NCI-H526 treated with DMSO at 0.1 percent for 48 hours (cell line): ENCODE measurements around the gene CYP4F8.

Experiments used
- DNase-seq: peaks from one replicate; lab custom pipeline; 2025; lab: John Stamatoyannopoulos, UW

CYP4F8 gene

DNA sequence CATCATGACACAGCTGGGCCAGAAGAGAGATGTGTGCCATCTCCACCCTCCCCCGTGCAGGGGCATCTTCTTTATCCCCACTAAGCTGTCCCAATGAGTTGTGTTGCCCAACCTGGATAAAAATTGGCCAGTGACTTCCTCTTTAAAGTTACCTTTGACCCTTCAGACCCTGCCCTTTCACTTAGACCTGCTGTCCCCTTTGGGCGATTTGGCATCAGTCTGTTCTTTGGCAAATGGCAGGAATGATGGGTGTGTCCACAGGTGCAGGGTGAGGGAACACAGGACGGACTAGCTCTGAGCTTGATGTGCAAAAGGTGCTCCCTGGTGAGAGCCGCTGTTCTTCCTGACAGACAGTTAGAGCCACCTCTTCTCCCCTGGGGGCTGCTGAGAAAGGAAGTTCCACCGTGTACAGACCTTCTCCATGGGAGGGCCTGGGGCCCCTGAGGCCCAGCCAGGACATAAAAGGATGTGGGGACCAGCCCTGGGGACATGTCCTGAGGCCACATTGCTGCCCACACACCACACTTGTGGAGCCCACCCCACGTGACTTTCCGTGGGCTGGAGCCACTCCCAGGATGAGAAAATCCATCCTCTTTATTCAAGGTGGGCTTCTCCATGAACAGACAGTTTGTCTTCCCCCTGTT lies 1.7 kb downstream of the CYP4F8 start:
- DNase-seq, result no peak

- no peak for DNase-seq
Measured at GRCh38 chr19:15618321-15618720, 3.3 kb downstream of the CYP4F8 start.

GRCh38 chr19:15621801-15622200 lies 6.8 kb downstream of the CYP4F8 start:
- DNase-seq, result no peak

DNA sequence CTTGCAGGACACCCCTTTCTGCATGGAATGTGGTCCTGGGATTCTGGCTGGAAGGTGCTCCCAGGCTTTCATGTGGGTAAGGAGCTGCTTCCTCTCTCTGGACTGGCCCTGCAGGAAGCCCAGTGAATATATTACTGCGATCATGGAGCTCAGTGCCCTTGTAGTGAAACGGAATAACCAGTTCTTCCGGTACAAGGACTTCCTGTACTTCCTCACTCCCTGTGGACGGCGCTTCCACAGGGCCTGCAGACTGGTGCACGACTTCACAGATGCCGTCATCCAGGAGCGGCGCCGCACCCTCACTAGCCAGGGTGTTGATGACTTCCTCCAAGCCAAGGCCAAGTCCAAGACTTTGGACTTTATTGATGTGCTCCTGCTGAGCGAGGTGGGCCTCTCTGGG lies 8.0 kb downstream of the CYP4F8 start:
- DNase-seq, result no peak

- DNase-seq, result no peak
Measured at GRCh38 chr19:15623711-15624318, 8.8 kb downstream of the CYP4F8 start.

DNA sequence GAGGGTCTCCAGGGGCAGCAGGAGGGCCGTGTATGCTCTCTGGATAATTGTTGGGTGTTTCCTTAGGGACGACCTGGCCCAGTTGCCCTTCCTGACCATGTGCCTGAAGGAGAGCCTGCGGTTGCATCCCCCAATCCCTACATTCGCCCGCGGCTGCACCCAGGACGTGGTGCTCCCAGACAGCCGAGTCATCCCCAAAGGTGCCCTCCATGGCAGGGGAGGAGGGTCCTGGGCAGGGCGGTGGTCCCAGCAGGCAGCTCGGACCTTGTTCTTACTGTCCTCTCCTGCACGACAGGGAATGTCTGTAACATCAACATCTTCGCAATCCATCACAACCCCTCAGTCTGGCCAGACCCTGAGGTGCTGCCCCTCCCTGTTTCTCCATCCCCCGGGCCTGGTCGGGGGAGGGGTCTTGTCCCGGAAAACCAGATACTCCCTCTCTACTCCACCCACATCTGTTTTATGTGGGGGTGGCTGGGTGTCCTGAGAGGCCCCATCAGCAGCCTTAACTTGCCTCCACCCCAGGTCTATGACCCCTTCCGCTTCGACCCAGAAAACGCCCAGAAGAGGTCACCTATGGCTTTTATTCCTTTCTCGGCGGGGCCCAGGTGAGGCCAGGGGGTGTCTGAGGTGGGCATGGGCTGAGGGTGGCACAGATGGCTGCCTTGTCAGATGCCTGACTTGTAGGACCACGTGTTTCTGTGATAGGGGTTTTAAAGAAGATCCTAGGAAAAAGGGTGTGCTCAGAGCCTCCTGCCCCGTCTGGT lies 13.4 kb downstream of the CYP4F8 start:
- DNase-seq, result no peak

DNA sequence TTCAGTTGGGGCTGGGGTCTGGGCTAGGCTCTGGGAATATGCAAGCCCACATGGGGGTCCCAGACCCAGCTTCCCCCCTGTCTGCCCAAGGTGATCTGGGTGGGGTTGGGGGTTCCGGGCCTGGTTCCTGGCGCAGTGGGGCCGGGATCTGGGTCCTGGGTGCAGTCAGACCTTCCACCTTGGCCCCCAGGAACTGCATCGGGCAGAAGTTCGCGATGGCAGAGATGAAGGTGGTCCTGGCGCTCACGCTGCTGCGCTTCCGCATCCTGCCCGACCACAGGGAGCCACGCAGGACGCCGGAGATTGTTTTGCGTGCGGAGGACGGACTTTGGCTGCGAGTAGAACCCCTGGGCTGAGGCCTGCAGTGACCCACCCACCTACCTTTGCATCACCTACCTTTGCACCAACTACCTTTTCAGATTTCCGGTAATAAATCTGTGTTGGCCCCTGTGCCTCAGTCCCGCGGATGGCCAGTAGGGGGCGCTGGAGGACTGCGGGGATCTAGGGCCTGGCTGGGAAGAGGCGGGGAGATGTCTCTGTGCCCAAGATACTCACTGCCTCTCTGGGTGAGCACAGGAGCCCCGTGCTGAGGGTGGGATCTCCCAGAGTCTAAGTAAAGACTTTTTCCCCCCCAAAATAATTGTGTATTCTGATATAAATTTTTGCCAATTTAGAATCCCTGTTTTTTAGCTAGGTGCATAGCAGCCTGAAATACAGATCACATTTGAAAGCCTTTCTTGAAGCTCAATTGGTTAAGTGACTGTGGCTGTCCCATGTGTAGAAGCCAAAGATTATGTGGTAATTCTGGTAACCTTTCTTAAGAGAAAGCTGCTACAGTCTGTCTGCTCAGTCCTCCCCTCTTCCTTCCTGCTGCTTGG lies 14.2 kb downstream of the CYP4F8 start:
- DNase-seq, result peak; percentile 6

DNA sequence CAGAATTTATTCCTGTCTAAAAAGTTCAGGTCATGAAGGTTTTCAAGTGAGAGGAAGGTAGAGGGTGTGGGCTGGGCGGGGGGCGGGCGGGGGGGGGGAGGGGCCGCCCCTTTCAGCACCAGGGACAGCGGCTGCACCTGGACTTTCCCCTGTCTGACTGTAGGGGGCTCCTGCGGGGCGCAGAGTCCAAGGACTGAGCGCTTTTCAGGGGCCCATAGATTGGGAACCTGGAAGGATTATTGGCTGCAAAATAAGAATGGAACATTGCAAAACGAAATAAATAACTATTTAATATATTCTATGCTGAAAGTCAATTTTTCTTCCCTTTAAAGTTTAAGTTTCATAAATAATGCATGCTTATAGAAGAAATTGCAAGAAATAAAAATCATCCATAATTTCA lies 16.8 kb downstream of the CYP4F8 start:
- DNase-seq, result no peak

GRCh38 chr19:15633082-15633835 lies 18.2 kb downstream of the CYP4F8 start:
- DNase-seq, result no peak

DNA sequence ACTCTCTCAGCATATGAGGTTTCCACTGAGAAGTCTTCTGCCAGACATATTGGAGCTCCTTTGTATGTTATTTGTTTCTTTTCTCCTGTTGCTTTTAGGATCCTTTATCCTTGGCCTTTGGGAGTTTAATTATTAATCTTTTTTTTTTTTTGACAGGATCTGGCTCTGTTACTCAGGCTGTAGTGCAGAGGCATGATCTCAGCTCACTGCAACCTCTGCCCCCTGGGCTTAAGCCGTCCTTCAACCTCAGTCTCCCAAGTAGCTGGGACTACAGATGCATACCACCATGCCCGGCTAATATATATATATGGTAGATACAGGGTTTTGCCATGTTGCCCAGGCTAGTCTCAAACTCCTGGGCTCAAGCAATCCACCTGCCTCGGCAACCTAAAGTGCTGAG lies 19.1 kb downstream of the CYP4F8 start:
- DNase-seq, result no peak

DNA sequence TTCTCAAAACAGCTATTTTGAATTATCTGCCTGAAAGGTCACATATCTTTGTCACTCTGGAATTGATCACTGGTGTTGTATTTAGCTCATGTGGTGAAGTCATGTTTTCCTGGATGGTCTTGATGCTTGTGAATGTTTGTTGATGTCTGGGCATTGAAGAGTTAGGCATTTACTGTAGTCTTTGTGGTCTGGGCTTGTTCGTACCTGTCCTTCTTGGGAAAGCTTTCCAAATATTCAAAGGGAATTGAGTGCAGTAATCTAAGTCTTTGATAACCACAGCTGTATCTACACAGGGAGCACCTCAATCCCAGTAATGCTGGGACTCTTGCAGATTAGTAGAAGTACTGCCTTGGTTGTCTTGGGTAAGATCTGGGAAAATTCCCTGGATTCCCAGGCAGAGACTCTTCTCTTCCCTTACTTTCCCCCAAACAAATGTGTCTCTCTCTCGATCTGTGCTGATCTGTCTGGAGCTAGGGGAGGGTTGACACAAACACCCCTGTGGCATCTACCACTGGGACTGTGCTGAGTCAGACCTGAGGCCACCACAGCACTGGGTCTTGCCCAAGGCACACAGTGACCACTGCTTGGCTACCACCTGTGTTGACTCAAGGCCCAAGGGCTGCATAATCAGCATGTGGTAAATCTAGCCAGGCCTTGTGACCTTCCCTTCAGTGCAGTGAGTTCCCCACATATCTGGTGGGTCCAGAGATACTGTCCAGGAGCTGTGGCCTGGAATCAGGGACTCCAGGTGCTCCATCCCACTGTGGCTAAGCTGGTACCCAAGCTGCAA lies 20.2 kb downstream of the CYP4F8 start:
- DNase-seq, result no peak

- DNase-seq, result no peak
Measured at GRCh38 chr19:15636026-15636425, 21.0 kb downstream of the CYP4F8 start.

DNA sequence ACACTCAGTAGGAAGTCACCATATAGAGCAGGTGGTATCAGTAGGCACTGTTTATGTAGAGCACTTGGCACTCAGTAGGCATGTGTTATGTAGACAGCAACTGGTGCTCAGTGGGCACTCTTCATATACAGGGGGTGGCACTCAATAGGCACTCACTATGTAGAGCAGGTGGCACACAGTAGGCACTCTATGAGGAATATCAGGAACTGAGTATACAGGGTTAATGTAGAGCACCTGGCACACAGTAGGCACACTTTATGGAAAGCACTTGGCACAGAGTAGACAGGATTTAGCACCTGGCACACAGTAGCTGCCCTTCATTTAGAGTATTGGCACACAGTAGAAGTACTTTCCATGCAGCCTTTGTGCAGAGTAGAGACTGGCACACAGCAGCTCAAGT lies 24.6 kb downstream of the CYP4F8 start:
- DNase-seq, result no peak

- DNase-seq, result no peak
Measured at GRCh38 chr19:15640294-15640903, 25.4 kb downstream of the CYP4F8 start, which contains the start of gene CYP4F3. Gene CYP4F3, plus strand, starts transcription at chr19:15640897. Its CDS starts 519 bp downstream, at chr19:15641416.

- no peak for DNase-seq
Measured at GRCh38 chr19:15640904-15641597, 26.0 kb downstream of the CYP4F8 start.

GRCh38 chr19:15641901-15642491 lies 27.0 kb downstream of the CYP4F8 start:
- DNase-seq, result no peak

- DNase-seq, result no peak
Measured at GRCh38 chr19:15642807-15643206, 27.8 kb downstream of the CYP4F8 start.

DNA sequence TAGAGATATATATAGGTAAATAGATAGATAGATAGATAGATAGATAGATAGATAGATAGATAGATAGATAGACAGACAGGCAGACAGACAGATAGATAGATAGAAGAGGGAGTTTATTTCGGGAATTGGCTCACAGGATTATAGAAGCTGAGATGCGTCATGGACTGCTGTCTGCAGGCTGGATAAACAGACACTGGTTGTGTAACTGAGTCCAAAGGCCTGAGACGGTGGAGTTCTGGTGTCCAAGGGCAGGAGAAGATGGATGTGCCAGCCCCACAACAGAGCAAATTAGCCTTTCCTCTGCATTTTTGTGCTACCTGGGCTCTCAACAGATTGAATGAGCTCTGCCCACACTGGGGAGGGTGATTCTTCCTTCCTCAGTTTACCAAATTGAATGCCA lies 28.4 kb downstream of the CYP4F8 start:
- DNase-seq, result no peak

GRCh38 chr19:15644066-15644741 lies 29.2 kb downstream of the CYP4F8 start:
- no peak for DNase-seq
